NCI-H524 (cell line): ENCODE results near the gene MAP7D3.
"Not testable (repeated sequence)": the region's sequence is repeated elsewhere in the genome, so short reads cannot be mapped to it uniquely, and the experiment has no call there.

Source experiments
- DNase-seq, 2 experiments: peaks; one replicate each; lab custom pipeline; 2025; lab: John Stamatoyannopoulos, UW

MAP7D3 gene

GRCh38 chrX:136183172-136183571, 68.0 kb downstream of the MAP7D3 start:
- DNase-seq: no peak

GRCh38 chrX:136182414-136182813, 68.8 kb downstream of the MAP7D3 start:
- peak; percentile 27 to 70 for DNase-seq

- DNase-seq: no peak
Measured at GRCh38 chrX:136179133-136179532, 72.1 kb downstream of the MAP7D3 start.

GRCh38 chrX:136176399-136176825, 74.8 kb downstream of the MAP7D3 start:
- no peak for DNase-seq

GRCh38 chrX:136171420-136171819, 79.8 kb downstream of the MAP7D3 start:
- no peak for DNase-seq

GRCh38 chrX:136170139-136170800, 80.9 kb downstream of the MAP7D3 start:
- no peak for DNase-seq

- DNase-seq: peak; percentile 60 to 81
Measured at GRCh38 chrX:136168929-136169735, 82.1 kb downstream of the MAP7D3 start.

- not testable (repeated sequence) for DNase-seq
Measured at GRCh38 chrX:136167989-136168388, 83.2 kb downstream of the MAP7D3 start.

GRCh38 chrX:136166221-136166855, 84.9 kb downstream of the MAP7D3 start:
- DNase-seq: peak in 1 of 2 experiments; percentile 21

GRCh38 chrX:136165406-136165805, 85.8 kb downstream of the MAP7D3 start:
- no peak for DNase-seq

GRCh38 chrX:136163689-136164088, 87.5 kb downstream of the MAP7D3 start:
- DNase-seq: no peak
